Erythroblast (primary cell): ENCODE data around the gene ZNF80.

Source experiments
- GATA1 ChIP-seq: IDR thresholded peaks from 2 replicates; pipeline ENCODE4 v1.6.1; 2011; ENCODE audit warnings: low read depth, mild to moderate bottlenecking, control low read depth, low read length, moderate library complexity
- POLR2A ChIP-seq: IDR thresholded peaks from 2 replicates; pipeline ENCODE4 v1.6.1; 2011; ENCODE audit warnings: mild to moderate bottlenecking, low read length

- TF ChIP-seq POLR2A = no peak
- no peak for TF ChIP-seq GATA1
Observed at GRCh38 chr3:114221881-114222264, 15.5 kb downstream of the ZNF80 start.
